ENCODE measurements around the gene SARS2. TPM values are rescaled to one million over a fixed set of nuclear protein-coding genes. Genes with fewer than 3 reads are reported as not detected.

The SARS2 gene
- total RNA-seq, 1 donor from 2014 or later = 8.2 TPM

GRCh38 chr19:38908911-38909310, 21.7 kb downstream of the SARS2 start:
- H3K27me3 ChIP-seq (ENCODE audit: control insufficient read depth, insufficient read depth, low read length) = no peaks in the 10 kb centered on the region

GRCh38 chr19:38907670-38908069, 22.9 kb downstream of the SARS2 start:
- DNase-seq (ENCODE audit: low read depth) (no peak), FAIRE-seq (no peak)
- H3K27me3 ChIP-seq (ENCODE audit: control insufficient read depth, insufficient read depth, low read length) = no peaks in the 10 kb centered on the region
- peaks cover 18% of the 10 kb centered on the region for H3K36me3 ChIP-seq (ENCODE audit: control insufficient read depth, insufficient read depth, low read length)
- no peak for TF ChIP-seq CTCF (IDR thresholded peaks at IDR 0.05; ENCODE audit: insufficient read depth, low read length, severe bottlenecking)
- H3K4me3 ChIP-seq (ENCODE audit: low read depth, low read length) = no peak overlapping the region

More at GRCh38 chr19:38908911-38909310, 21.7 kb downstream of the SARS2 start:
- Histone ChIP-seq H3K4me3 (ENCODE audit: low read depth, low read length) (no peak overlapping the region), H3K36me3 (ENCODE audit: control insufficient read depth, insufficient read depth, low read length) (peaks cover 18% of the 10 kb centered on the region)
- FAIRE-seq (no peak), DNase-seq (ENCODE audit: low read depth) (no peak)
- no peak for TF ChIP-seq CTCF (IDR thresholded peaks at IDR 0.05; ENCODE audit: insufficient read depth, low read length, severe bottlenecking)

- H3K27me3 ChIP-seq (ENCODE audit: control insufficient read depth, insufficient read depth, low read length) = no peaks in the 10 kb centered on the region
- no peak for TF ChIP-seq CTCF (IDR thresholded peaks at IDR 0.05; ENCODE audit: insufficient read depth, low read length, severe bottlenecking)
- DNase-seq (ENCODE audit: low read depth) = no peak
- no peak overlapping the region for H3K4me3 ChIP-seq (ENCODE audit: low read depth, low read length)
- FAIRE-seq = no peak
- H3K36me3 ChIP-seq (ENCODE audit: control insufficient read depth, insufficient read depth, low read length) = peaks cover 18% of the 10 kb centered on the region
These were observed 23.3 kb downstream of the SARS2 start for GRCh38 chr19:38907227-38907626.

- Histone ChIP-seq H3K4me3 (ENCODE audit: low read depth, low read length) (no peak overlapping the region), H3K36me3 (ENCODE audit: control insufficient read depth, insufficient read depth, low read length) (peaks cover 18% of the 10 kb centered on the region), H3K27me3 (ENCODE audit: control insufficient read depth, insufficient read depth, low read length) (no peaks in the 10 kb centered on the region)
- DNase-seq (ENCODE audit: low read depth) (no peak), FAIRE-seq (no peak)
- TF ChIP-seq CTCF (IDR thresholded peaks at IDR 0.05; ENCODE audit: insufficient read depth, low read length, severe bottlenecking) = no peak
These were observed 24.9 kb downstream of the SARS2 start for GRCh38 chr19:38905620-38906019.

- FAIRE-seq (no peak), DNase-seq (ENCODE audit: low read depth) (no peak)
- peaks cover 18% of the 10 kb centered on the region for H3K36me3 ChIP-seq (ENCODE audit: control insufficient read depth, insufficient read depth, low read length)
These were observed 25.7 kb downstream of the SARS2 start for GRCh38 chr19:38904581-38905539.

More at GRCh38 chr19:38904581-38905539, 25.7 kb downstream of the SARS2 start:
- no peaks in the 10 kb centered on the region for H3K27me3 ChIP-seq (ENCODE audit: control insufficient read depth, insufficient read depth, low read length)
- no peak overlapping the region for H3K4me3 ChIP-seq (ENCODE audit: low read depth, low read length)
- no peak for TF ChIP-seq CTCF (IDR thresholded peaks at IDR 0.05; ENCODE audit: insufficient read depth, low read length, severe bottlenecking)

Data from bronchial epithelial cell (primary cell).